Activated CD8-positive, alpha-beta T cell treated with anti-CD3 and anti-CD28 coated beads for 36 hours (primary cell): ENCODE measurements around the gene ERF. TPM values are rescaled to one million over a fixed set of nuclear protein-coding genes. Genes with fewer than 3 reads are reported as not detected.

Experiments
- ATAC-seq: fragments of 200-7000 bp; cut with Tn5 transposase; one replicate; pipeline ENCODE4 v1.10.0; 2021; ENCODE audit warnings: mild to moderate bottlenecking, moderate library complexity
- CTCF ChIA-PET: fragments of 350-600 bp; sonication (Branson Sonifier 250); formaldehyde crosslinking; loops from one replicate; lab custom pipeline; 2021; ENCODE audit warnings: antibody characterized with exemption; lab: Charles Lee
- POLR2A ChIA-PET: fragments of 350-600 bp; sonication (Branson Sonifier 250); formaldehyde crosslinking; loops from one replicate; lab custom pipeline; 2021; ENCODE audit warnings: antibody characterized with exemption; lab: Charles Lee
- DNase-seq: peaks from one replicate; pipeline ENCODE4 v3.0.0-alpha.2; 2020
- H3K27ac Mint-ChIP-seq: one replicate; pipeline ENCODE4 v1.8.0; 2021; ENCODE audit warnings: mild to moderate bottlenecking, mixed read lengths
- H3K27me3 Mint-ChIP-seq: one replicate; pipeline ENCODE4 v1.8.0; 2021; ENCODE audit warnings: mixed read lengths
- H3K36me3 Mint-ChIP-seq: one replicate; pipeline ENCODE4 v1.8.0; 2021; ENCODE audit warnings: low read depth, mixed read lengths
- H3K4me1 Mint-ChIP-seq: one replicate; pipeline ENCODE4 v1.8.0; 2021; ENCODE audit warnings: low read depth, mixed read lengths
- H3K4me3 Mint-ChIP-seq: one replicate; pipeline ENCODE4 v1.8.0; 2021; ENCODE audit warnings: mild to moderate bottlenecking, moderate library complexity, mixed read lengths
- H3K9me3 Mint-ChIP-seq: one replicate; pipeline ENCODE4 v1.8.0; 2021; ENCODE audit warnings: mixed read lengths
- intact Hi-C: fragments of 100-400 bp; cut with micrococcal nuclease; formaldehyde crosslinking; loops from one replicate; pipeline ENCODE4 v1.10.0; 2022
- total RNA-seq, 2 experiments: library from RNA; stranded (reverse); gene quantifications; one replicate each; pipeline ENCODE4 v1.2.3, GENCODE V29; 2021
- TF ChIP-seq, protein P1 (sequence below): fragments of 200-600 bp; IDR thresholded peaks from one replicate; pipeline ENCODE4 v1.8.0; 2022; ENCODE audit warnings: antibody characterized with exemption, mild to moderate bottlenecking

ERF gene
- total RNA-seq, 2 experiments from 2014 or later, result 60.0 to 69.2 TPM

DNA sequence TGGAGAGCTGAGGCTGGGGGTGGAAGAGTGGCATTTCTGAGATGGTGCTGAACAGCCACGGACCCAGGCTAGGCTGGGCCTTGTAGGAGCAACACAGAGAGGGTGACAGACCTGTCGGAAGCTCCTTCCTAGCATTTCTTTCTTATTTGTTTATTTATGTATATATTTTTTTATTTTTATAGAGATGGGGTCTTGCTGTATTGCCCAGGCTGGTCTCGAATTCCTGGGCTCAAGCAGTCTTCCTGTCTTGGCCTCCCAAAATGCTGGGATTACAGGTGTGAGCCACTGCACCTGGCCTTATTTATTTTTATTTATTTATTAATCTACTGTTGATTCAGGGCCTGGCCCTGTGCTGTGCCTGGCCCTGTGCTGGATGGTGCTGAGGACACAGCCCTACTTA, 20.6 kb upstream of the ERF start:
- Mint-ChIP-seq H3K4me1 (peaks cover 51% of the 10 kb centered on the region), H3K4me3 (no peak overlapping the region), H3K36me3 (peaks cover 16% of the 10 kb centered on the region), H3K27ac (no peak overlapping the region), H3K9me3 (no peaks in the 10 kb centered on the region), H3K27me3 (no peaks in the 10 kb centered on the region)
- CTCF ChIA-PET, result interaction anchor here (1.3 to 1.7 kb wide), 2 partner anchors 20 to 33 kb away, joined by 4 read pairs; partner anchors contain the start of gene GSK3A
- intact Hi-C loops, result no loop called here
- ATAC-seq (no peak), DNase-seq (no peak)
- POLR2A ChIA-PET, result interaction anchor here (1.0 to 1.4 kb wide), 2 partner anchors 29 to 30 kb away, joined by 3 to 4 read pairs; no protein-coding TSS in a partner anchor
- TF ChIP-seq, protein P1, sequence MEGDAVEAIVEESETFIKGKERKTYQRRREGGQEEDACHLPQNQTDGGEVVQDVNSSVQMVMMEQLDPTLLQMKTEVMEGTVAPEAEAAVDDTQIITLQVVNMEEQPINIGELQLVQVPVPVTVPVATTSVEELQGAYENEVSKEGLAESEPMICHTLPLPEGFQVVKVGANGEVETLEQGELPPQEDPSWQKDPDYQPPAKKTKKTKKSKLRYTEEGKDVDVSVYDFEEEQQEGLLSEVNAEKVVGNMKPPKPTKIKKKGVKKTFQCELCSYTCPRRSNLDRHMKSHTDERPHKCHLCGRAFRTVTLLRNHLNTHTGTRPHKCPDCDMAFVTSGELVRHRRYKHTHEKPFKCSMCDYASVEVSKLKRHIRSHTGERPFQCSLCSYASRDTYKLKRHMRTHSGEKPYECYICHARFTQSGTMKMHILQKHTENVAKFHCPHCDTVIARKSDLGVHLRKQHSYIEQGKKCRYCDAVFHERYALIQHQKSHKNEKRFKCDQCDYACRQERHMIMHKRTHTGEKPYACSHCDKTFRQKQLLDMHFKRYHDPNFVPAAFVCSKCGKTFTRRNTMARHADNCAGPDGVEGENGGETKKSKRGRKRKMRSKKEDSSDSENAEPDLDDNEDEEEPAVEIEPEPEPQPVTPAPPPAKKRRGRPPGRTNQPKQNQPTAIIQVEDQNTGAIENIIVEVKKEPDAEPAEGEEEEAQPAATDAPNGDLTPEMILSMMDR, result no peak

DNA sequence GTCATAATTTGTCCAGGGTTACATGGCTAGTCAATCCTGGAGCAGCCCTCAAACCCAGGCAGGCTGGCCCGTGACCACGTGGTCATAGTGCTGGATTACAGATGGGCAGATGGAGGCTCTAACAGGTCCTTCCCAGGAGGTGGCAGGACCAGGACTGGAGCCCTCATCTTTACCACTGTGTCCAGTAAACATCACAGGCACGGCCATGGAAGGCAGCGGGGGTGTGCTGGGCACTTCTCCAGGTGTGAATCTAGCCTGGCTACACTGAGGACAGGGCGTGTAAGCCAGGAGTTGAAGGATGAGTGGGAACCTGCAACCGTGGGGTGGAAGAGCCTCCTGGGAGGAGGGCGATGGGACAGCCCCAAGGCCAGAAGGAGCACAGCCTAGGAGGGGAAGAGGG, 20.2 kb upstream of the ERF start:
- peaks cover 16% of the 10 kb centered on the region for H3K36me3 Mint-ChIP-seq
- DNase-seq (no peak), ATAC-seq (no peak)
- intact Hi-C loops, result no loop called here
- no peak overlapping the region for H3K4me3 Mint-ChIP-seq
- no peak overlapping the region for H3K27ac Mint-ChIP-seq
- no peaks in the 10 kb centered on the region for H3K9me3 Mint-ChIP-seq
- H3K4me1 Mint-ChIP-seq, result peaks cover 55% of the 10 kb centered on the region
- no peaks in the 10 kb centered on the region for H3K27me3 Mint-ChIP-seq
- ChIA-PET CTCF (interaction anchor here (1.3 to 1.7 kb wide), 2 partner anchors 19 to 32 kb away, joined by 4 read pairs; partner anchors contain the start of gene GSK3A), POLR2A (interaction anchor here (1.0 to 1.4 kb wide), 3 partner anchors 28 to 34 kb away, joined by 3 to 4 read pairs (median 3); no protein-coding TSS in a partner anchor)
- TF ChIP-seq, protein P1, result no peak

DNA sequence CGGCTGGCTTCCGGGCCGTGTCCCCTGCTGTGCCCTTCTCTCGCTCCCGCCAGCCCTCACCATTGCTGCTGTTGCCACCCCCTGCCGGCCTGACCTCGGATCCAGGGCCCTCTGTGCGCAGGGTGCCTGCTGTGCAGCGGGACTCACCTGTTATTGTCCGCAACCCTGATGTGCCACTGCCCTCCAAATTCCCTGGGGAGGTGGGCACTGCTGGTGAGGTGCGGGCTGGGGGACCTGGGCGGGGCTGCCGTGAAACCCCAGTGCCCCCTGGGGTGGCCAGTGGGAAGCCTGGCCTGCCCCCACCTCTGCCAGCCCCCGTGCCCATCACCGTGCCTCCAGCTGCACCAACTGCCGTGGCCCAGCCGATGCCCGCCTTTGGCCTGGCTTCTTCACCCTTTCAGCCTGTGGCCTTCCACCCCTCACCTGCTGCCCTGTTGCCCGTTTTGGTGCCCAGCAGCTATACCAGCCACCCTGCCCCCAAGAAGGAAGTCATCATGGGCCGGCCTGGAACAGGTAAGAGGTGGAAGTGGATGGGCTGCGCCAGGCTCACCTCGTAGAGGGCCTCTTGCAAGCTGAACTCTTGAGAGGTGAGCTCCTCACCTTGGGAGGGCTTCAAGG, 19.2 kb upstream of the ERF start:
- no peaks in the 10 kb centered on the region for H3K27me3 Mint-ChIP-seq
- peaks cover 55% of the 10 kb centered on the region for H3K4me1 Mint-ChIP-seq

DNA sequence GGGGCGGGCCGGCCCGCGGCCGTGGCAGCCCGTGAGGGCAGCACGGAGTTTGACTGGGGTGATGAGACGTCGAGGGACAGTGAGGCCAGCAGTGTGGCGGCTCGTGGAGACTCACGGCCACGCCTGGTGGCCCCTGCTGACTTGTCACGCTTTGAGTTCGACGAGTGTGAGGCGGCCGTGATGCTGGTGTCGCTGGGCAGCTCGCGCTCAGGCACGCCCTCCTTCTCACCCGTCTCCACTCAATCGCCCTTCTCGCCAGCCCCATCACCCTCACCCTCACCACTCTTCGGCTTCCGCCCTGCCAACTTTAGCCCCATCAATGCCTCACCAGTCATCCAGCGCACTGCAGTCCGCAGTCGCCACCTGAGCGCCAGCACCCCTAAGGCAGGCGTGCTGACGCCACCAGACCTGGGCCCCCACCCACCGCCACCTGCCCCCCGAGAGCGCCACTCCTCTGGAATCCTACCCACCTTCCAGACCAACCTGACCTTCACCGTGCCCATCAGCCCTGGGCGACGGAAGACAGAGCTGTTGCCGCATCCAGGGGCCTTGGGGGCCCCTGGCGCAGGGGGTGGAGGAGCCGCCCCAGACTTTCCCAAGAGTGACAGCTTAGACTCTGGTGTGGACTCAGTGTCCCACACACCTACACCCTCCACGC, 18.6 kb upstream of the ERF start:
- ChIA-PET POLR2A (interaction anchor here (1.1 to 4.3 kb wide), 3 partner anchors 9 to 29 kb away, joined by 3 to 31 read pairs (median 3); partner anchors contain the start of genes ERF and PAFAH1B3), CTCF (interaction anchor here (1.2 kb wide), 1 partner anchor 33 kb away, joined by 3 read pairs; no protein-coding TSS in a partner anchor)
- Mint-ChIP-seq H3K27ac (no peak overlapping the region), H3K27me3 (no peaks in the 10 kb centered on the region), H3K4me1 (peaks cover 49% of the 10 kb centered on the region), H3K9me3 (no peaks in the 10 kb centered on the region), H3K36me3 (peaks cover 13% of the 10 kb centered on the region), H3K4me3 (no peak overlapping the region)
- intact Hi-C loops, result no loop called here
- DNase-seq, result no peak
- ATAC-seq, result no peak
- TF ChIP-seq, protein P1, result no peak

More for the DNA sequence above, 19.2 kb upstream of the ERF start:
- ChIA-PET CTCF (interaction anchor here (0.6 to 1.7 kb wide), 4 partner anchors 18 to 74 kb away, joined by 3 to 4 read pairs (median 4); partner anchors contain the start of gene GSK3A), POLR2A (interaction anchor here (1.0 to 1.4 kb wide), 4 partner anchors 19 to 33 kb away, joined by 3 to 4 read pairs (median 3); partner anchors contain the start of genes ERF and PAFAH1B3)
- intact Hi-C loops, result no loop called here
- DNase-seq (no peak), ATAC-seq (no peak)
- TF ChIP-seq, protein P1, result no peak
- Mint-ChIP-seq H3K4me3 (no peak overlapping the region), H3K27ac (no peak overlapping the region), H3K9me3 (no peaks in the 10 kb centered on the region), H3K36me3 (peaks cover 15% of the 10 kb centered on the region)
